HG03342 (cell line): Measurements from ENCODE around the gene TFEB.

Experiments used
- ATAC-seq: cut with Tn5 transposase; IDR thresholded peaks from one replicate; pipeline ENCODE4 v1.9.1; 2021; ENCODE audit warnings: mild to moderate bottlenecking, moderate library complexity; ENCODE audit not compliant: unreplicated experiment

TFEB gene

DNA sequence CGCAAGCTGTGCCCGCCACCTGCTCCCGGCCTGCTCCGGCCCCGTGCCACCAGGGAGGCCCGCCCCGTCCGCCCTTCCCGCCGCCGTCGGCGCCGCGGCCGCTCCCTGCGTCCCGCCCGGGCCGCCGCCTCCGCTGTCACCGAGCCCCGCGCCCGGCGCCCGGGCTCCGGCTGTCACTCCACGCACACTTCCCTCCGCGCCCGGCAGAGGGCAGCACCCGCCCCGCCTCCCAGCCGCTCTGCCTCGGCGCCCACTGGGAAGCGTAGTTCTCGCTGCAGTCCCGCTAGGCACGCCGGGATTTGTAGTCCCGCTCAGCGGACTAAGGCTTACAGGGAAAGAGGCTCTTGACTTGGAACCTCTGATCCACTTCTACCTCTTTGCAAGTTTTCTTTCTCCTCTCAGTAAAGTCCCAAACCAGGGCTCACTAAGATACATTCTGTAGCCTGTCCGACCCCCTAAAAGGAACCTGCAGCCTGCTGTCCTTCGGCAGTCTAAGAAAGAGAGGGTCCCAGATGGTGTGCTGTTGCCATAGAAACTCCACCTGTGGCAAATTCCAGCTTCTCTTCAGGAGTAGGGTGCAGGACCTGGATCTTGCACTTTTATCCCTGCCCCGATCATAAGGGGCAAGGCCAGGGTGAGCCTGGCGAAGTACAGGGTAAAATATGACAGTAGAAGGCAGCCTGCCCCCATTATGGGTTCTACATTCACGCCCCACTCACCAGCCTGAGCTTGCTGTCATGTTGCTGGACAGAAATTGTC lies at the start of gene TFEB:
Gene TFEB (minus strand): TSS at position 182 of the 759 bp plus-strand sequence. CDS start 44,395 bp downstream, outside the sequence.
- peak; percentile 50 for ATAC-seq

DNA sequence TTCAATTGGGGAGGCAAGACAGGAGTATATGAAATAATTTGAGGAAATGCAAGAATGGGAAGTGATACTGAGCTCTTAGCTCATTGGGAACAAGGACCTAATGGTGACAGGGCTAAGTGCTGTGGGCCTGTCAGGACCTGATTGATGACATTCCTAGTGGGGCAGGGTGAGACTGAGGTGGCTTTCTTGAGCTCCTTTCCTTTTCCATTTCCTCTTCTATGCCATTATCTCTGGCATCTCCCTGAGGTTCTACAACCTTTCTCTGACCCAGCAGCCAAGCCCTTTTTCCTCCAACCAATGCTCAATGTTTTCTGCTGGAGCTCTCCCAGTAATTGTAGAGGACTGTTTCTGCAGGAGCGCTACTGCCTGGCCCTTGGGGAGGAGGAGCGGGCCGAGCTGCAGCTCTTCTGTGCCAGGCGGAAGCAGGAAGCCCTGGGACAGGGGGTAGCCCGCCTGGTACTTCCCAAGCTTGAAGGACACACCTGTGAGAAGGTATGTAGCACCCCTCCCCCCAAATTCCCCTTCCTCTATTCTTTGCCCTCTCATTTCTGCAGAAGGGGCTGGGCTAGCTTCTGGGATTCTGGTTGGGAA lies 49.3 kb upstream of the TFEB start:
- ATAC-seq, result no peak

- no peak for ATAC-seq
These were observed 47.8 kb upstream of the TFEB start for GRCh38 chr6:41783106-41783780.

DNA sequence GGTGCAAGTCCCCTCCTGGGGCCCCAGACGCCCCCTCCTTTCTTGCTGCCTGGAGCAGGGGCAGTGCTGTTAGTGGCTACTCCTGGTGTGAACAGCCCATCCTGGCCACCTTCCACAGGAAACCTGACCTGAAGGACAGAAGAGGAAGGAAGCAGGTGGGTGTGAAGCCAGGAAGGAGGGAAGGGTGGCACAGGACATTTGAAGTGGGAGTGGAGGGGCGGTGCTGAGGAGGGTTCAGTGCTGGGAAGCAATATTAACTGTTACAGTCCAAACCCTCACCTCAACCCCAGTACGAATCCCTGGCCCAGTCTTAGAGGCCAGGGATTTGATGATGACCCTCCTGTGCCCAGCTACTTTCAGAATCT lies 45.9 kb upstream of the TFEB start:
- ATAC-seq, result no peak

- no peak for ATAC-seq
These were observed 45.4 kb upstream of the TFEB start, which contains the start of gene PRICKLE4 for GRCh38 chr6:41780551-41781365. TSS of gene PRICKLE4 (plus strand) at chr6:41780782. CDS start at chr6:41783474, 2,692 bp downstream.

- ATAC-seq, result peak; percentile 92
These were observed 44.6 kb upstream of the TFEB start, which contains the start of gene FRS3 for GRCh38 chr6:41779788-41780550. TSS of gene FRS3 (minus strand) at chr6:41779900. CDS start at chr6:41776987, 2,913 bp downstream.

- ATAC-seq, result no peak
These were observed 43.9 kb upstream of the TFEB start for GRCh38 chr6:41779336-41779735.

- ATAC-seq, result no peak
These were observed 43.5 kb upstream of the TFEB start for GRCh38 chr6:41778895-41779294.

DNA sequence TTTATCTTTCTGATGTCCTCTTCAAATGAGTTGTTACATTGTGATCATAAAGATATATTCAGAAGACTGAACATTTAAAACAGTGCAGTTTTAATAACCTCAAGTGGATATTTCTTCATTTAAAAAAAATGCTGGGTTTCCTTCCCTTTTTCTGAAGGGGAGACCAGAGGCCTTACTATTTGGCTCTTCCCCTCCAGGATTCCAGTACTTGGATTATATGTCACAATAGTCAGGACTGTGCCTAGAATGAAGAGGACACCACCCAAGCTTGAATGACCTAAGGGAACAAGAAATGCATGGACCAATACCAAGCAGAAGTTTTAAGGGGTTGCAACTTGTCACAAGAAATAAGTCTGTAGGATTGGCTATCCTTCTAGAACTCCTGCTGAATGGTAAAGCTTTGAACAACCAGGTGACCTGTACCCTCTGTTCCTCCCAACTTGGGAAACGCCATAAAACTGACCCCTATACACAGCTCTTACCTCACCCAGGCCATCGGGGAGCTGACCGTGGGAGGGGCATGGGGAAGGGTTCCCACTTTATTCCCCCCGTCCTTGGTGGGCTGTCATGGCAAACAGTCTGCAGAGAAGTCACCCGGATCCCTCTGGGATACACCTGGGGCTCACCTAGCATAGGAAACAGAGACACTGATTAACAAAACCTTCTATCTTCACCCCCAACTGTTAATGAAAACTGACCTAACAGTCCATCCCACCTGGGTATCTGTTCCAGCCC lies 42.3 kb upstream of the TFEB start:
- no peak for ATAC-seq

DNA sequence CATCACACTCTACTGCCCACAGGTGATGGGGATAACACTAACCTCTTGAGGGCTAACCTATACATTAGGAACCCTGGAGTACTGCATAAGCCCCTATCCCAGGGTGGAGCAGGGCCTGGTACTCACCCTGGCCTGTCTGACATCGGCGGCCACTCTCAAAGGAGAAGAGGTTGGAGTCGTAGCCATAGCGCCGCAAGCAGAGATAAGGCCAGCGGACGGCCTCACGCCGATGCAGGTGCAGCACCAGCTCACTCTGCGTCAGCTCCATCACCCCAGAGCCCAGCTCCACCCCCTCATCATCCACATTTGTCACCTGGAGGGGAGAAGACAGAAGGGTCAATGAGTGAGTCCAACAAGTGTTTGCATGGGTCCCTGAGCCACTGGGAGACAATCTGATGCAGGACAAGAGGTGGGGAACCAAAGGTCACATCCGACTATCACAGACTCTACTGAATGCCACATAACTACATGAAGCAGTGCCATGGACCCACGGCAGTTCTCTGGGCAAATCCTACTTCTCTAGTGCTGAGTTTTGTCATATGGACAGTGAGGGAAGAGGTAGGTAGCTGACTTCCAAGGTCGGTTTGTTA lies 40.0 kb upstream of the TFEB start:
- no peak for ATAC-seq

- no peak for ATAC-seq
These were observed 39.4 kb upstream of the TFEB start for GRCh38 chr6:41774841-41775240.

DNA sequence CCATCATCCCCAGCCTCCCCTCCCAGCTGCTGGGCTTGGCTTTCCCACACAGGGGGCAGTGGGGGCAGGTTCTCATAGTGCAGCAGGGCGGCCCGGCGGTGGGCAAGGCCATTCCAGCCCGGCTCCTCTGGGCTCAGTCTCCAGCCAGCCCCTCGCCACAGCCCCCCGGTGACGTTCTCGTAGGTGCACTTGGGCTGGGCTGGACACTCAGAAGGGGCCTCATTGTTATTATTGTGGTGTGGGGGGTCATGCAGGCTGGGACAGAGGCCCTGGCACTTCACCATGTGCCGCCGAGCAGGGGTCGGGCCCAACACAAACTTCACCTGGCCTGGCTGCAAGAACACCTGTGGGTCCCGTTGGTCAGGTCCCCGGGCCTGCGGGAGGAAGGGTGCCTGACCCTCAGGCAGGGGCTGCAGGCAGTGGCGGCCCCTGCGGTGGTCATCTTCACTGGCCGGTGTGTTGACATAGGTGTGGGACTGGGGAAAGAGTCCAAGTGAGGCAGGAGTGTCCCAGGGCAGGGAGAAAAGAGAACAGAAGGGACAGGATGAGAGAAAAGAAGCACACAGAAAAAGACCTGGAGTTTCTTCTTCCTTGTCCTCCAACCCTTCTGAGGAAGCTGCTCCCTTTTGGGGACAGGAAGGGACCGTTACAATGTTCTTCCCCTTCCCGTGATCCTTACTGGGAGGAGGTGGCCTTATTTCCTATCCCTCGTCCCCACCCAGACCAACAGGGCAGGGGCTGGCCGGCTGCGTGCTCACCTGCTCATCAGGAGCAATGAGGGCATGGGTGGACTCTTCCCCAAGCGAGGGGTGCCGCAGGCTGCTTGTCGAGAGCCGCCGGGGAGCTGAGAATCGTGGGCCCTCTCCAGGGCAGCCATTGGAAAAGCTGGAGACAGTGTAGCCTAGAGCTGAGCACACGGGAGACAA lies 35.9 kb upstream of the TFEB start:
- ATAC-seq, result no peak

- ATAC-seq, result no peak
These were observed 35.1 kb upstream of the TFEB start for GRCh38 chr6:41770381-41771057.

GRCh38 chr6:41769376-41769775 lies 34.0 kb upstream of the TFEB start:
- no peak for ATAC-seq

DNA sequence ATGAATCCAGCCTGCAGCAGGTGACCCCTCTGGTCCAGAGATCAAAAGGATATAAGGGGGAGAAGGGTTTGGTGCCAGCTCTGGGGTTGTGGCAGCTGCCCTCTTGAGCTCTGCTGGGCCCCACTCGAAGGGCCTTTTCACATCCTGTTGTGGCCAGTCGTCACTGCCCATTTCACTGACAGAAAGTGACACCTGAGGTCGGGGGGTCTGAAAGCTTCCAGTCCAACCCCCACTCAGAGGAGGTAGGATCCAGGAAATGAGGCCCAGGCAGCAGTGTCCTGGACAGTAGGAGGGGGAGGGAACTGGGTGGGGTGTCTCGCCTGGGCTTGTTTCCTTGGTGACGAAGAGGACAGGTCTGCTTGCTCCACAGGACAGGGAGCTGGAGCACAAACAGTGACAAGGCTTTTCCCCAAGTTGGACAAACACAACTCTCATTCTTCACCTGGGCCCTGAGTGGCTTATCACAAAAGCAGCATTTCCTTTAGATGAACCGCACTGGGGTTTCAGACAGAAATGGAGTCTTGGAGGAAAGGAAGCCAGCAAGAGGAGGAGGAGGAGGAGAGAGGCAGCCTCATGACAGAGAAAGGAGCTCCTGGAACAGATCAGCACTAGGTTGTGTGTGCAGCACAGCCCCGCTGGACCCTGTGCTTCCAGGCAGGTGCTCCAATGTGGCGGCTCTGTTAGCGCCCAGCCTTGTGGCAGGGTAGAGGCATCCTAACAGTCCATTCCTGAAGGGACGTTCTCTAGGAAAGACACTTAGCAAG lies 33.3 kb upstream of the TFEB start:
- no peak for ATAC-seq

- ATAC-seq, result no peak
These were observed 31.9 kb upstream of the TFEB start for GRCh38 chr6:41767112-41767833.
